ENCODE data around the gene TNFSF4.

GRCh38 chr1:173168941-173169340, 38.2 kb downstream of the TNFSF4 start:
- TF ChIP-seq GATA2 (IDR thresholded peaks at IDR 0.05; ENCODE audit: low read depth, low read length) (no peak), GATA3 (IDR thresholded peaks at IDR 0.05; ENCODE audit: low read depth, low read length) (no peak)

Data from SH-SY5Y (cell line).